ENCODE measurements around the gene SETDB2. TPM values are rescaled to one million over a fixed set of nuclear protein-coding genes. Genes with fewer than 3 reads are reported as not detected.

SETDB2 gene
- polyA plus RNA-seq, 3 donors, result 4.8 to 6.8 (median 6.4) TPM

- WGBS (ENCODE audit: insufficient coverage), result 80% methylated on average over 1 of the region's 4 CpGs
- intact Hi-C loops (cut with micrococcal nuclease), result no loop called here
Observed at GRCh38 chr13:49410006-49410405, 34.1 kb upstream of the SETDB2 start.

GRCh38 chr13:49410477-49410876, 33.6 kb upstream of the SETDB2 start:
- Histone ChIP-seq H4K20me1 (ENCODE audit: insufficient read depth, low read length) (no peaks in the 10 kb centered on the region), H3K27me3 (ENCODE audit: control insufficient read depth in 2 of 2, insufficient read depth in 2 of 2, low read length in 2 of 2) (no peaks in the 10 kb centered on the region), H3K4me3 (replicated peaks in 1 of 3; ENCODE audit: low read depth in 2 of 3, low read length in 3 of 3) (no peak overlapping the region), H3K79me2 (ENCODE audit: insufficient read depth, low read length) (no peaks in the 10 kb centered on the region), H3K27ac (ENCODE audit: low read depth in 1 of 2, low read length in 2 of 2) (no peak overlapping the region), H3K4me1 (ENCODE audit: control insufficient read depth in 1 of 2, insufficient read depth in 2 of 2, low read length in 2 of 2) (no peaks in the 10 kb centered on the region), H3K4me2 (replicated peaks; ENCODE audit: extremely low read depth, low read length, poor library complexity, severe bottlenecking) (no peak overlapping the region), H3K9me3 (replicated peaks in 1 of 2; ENCODE audit: control insufficient read depth in 1 of 2, insufficient read depth in 1 of 2, low read length in 2 of 2) (peaks cover 0 to under 1% of the 10 kb centered on the region in 2 donors), H3K9ac (ENCODE audit: insufficient read depth, low read length, poor library complexity, severe bottlenecking) (no peak overlapping the region), H2AFZ (ENCODE audit: insufficient read depth, low read depth, low read length, poor library complexity, severe bottlenecking) (no peak overlapping the region), H3K36me3 (replicated peaks in 1 of 2; ENCODE audit: control insufficient read depth in 1 of 2, insufficient read depth in 2 of 2, low read length in 2 of 2) (no peaks in the 10 kb centered on the region)
- H3K9me3 Mint-ChIP-seq, result peaks cover 0 to 11% (median 5%) of the 10 kb centered on the region in 7 donors
- no peak for TF ChIP-seq CTCF (IDR thresholded peaks at IDR 0.05)
- H3K4me1 Mint-ChIP-seq, result no peaks in the 10 kb centered on the region
- H3K27ac Mint-ChIP-seq, result no peak overlapping the region
- peaks cover 5 to 6% of the 10 kb centered on the region in 2 donors for H3K36me3 Mint-ChIP-seq
- H3K27me3 Mint-ChIP-seq (ENCODE audit: low read depth in 3 of 3), result no peaks in the 10 kb centered on the region
- intact Hi-C loops (cut with micrococcal nuclease), result no loop called here
- H3K4me3 Mint-ChIP-seq, result no peak overlapping the region
- DNase-seq, result no peak

More at GRCh38 chr13:49410006-49410405, 34.1 kb upstream of the SETDB2 start:
- no peaks in the 10 kb centered on the region for H3K27me3 ChIP-seq (ENCODE audit: control insufficient read depth in 2 of 2, insufficient read depth in 2 of 2, low read length in 2 of 2)
- H3K27ac ChIP-seq (ENCODE audit: low read depth in 1 of 2, low read length in 2 of 2), result no peak overlapping the region
- no peaks in the 10 kb centered on the region for H3K79me2 ChIP-seq (ENCODE audit: insufficient read depth, low read length)
- DNase-seq, result no peak
- no peak overlapping the region for H3K4me3 ChIP-seq (replicated peaks in 1 of 3; ENCODE audit: low read depth in 2 of 3, low read length in 3 of 3)
- Mint-ChIP-seq H3K4me1 (no peaks in the 10 kb centered on the region), H3K27me3 (ENCODE audit: low read depth in 3 of 3) (no peaks in the 10 kb centered on the region), H3K9me3 (peaks cover under 1 to 15% (median 9%) of the 10 kb centered on the region in 7 donors), H3K4me3 (no peak overlapping the region), H3K27ac (no peak overlapping the region), H3K36me3 (peaks cover 5 to 6% of the 10 kb centered on the region in 2 donors)
- no peak overlapping the region for H3K4me2 ChIP-seq (replicated peaks; ENCODE audit: extremely low read depth, low read length, poor library complexity, severe bottlenecking)
- no peak for TF ChIP-seq CTCF (IDR thresholded peaks at IDR 0.05)
- no peak overlapping the region for H2AFZ ChIP-seq (ENCODE audit: insufficient read depth, low read depth, low read length, poor library complexity, severe bottlenecking)
- peaks cover 0 to 4% of the 10 kb centered on the region in 2 donors for H3K9me3 ChIP-seq (replicated peaks in 1 of 2; ENCODE audit: control insufficient read depth in 1 of 2, insufficient read depth in 1 of 2, low read length in 2 of 2)
- H3K4me1 ChIP-seq (ENCODE audit: control insufficient read depth in 1 of 2, insufficient read depth in 2 of 2, low read length in 2 of 2), result no peaks in the 10 kb centered on the region
- H3K9ac ChIP-seq (ENCODE audit: insufficient read depth, low read length, poor library complexity, severe bottlenecking), result no peak overlapping the region
- no peaks in the 10 kb centered on the region for H3K36me3 ChIP-seq (replicated peaks in 1 of 2; ENCODE audit: control insufficient read depth in 1 of 2, insufficient read depth in 2 of 2, low read length in 2 of 2)
- H4K20me1 ChIP-seq (ENCODE audit: insufficient read depth, low read length), result no peaks in the 10 kb centered on the region

Data from CD14-positive monocyte (primary cell).